ENCODE results near the gene CCDC186.

DNA sequence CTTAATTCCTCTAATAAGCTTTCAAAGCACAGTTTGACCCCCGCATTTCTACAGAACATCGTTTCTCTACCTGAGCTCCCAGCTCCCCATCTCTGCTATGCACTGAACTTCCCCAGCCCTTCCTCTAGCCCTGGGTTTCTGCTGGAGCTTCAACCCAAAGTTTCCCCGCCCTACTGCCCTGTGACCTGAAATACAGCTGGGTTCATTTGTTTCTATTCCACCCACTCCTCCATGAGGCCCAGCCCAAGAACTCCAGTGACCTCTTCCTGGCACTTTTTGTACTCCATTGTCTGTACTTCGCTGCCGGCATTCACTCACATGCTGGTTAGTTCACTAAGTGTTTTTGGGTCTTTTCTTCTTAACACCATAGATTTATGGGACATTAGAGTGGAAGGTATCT lies 94.6 kb downstream of the CCDC186 start:
- TF ChIP-seq POLR2A (IDR thresholded peaks at IDR 0.05; ENCODE audit: control extremely low read depth in 1 of 2, low read depth in 2 of 2, low read length in 2 of 2) (no peak), SIX5 (IDR thresholded peaks at IDR 0.05; ENCODE audit: low read depth, low read length) (no peak), SRF (IDR thresholded peaks at IDR 0.05; ENCODE audit: low read depth, low read length) (no peak), RAD21 (IDR thresholded peaks at IDR 0.05 in 1 of 2, conservative IDR thresholded peaks at IDR 0.05 in 1 of 2; ENCODE audit: low read depth in 2 of 2, low read length in 2 of 2) (no peak), SP1 (IDR thresholded peaks at IDR 0.05; ENCODE audit: low read depth, low read length) (no peak), CBX5 (IDR thresholded peaks at IDR 0.05; ENCODE audit: low read depth, low read length) (no peak), SIN3A (conservative IDR thresholded peaks at IDR 0.05 in 1 of 2, IDR thresholded peaks at IDR 0.05 in 1 of 2; ENCODE audit: low read depth in 1 of 2, low read length in 2 of 2) (no peak), EZH2 (IDR thresholded peaks at IDR 0.05; ENCODE audit: low read depth, low read length, severe bottlenecking) (no peak), NRF1 (IDR thresholded peaks at IDR 0.05; ENCODE audit: low read depth, low read length) (no peak), PHF8 (conservative IDR thresholded peaks at IDR 0.05; ENCODE audit: low read depth, low read length) (no peak), EP300 (IDR thresholded peaks at IDR 0.05; ENCODE audit: borderline replicate concordance in 1 of 2, low read depth in 2 of 2, low read length in 2 of 2) (no peak)
- TF ChIP-seq, protein P1, sequence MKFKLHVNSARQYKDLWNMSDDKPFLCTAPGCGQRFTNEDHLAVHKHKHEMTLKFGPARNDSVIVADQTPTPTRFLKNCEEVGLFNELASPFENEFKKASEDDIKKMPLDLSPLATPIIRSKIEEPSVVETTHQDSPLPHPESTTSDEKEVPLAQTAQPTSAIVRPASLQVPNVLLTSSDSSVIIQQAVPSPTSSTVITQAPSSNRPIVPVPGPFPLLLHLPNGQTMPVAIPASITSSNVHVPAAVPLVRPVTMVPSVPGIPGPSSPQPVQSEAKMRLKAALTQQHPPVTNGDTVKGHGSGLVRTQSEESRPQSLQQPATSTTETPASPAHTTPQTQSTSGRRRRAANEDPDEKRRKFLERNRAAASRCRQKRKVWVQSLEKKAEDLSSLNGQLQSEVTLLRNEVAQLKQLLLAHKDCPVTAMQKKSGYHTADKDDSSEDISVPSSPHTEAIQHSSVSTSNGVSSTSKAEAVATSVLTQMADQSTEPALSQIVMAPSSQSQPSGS (IDR thresholded peaks at IDR 0.05; ENCODE audit: low read length): no peak
- TF ChIP-seq, protein P2, sequence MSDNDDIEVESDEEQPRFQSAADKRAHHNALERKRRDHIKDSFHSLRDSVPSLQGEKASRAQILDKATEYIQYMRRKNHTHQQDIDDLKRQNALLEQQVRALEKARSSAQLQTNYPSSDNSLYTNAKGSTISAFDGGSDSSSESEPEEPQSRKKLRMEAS (IDR thresholded peaks at IDR 0.05): no peak
